ENCODE data around the gene KIF26B. TPM values are rescaled to one million over a fixed set of nuclear protein-coding genes. Genes with fewer than 3 reads are reported as not detected.

KIF26B gene
- total and polyA plus RNA-seq, 2 experiments from 2014 or later: 0.03 to 0.76 TPM

DNA sequence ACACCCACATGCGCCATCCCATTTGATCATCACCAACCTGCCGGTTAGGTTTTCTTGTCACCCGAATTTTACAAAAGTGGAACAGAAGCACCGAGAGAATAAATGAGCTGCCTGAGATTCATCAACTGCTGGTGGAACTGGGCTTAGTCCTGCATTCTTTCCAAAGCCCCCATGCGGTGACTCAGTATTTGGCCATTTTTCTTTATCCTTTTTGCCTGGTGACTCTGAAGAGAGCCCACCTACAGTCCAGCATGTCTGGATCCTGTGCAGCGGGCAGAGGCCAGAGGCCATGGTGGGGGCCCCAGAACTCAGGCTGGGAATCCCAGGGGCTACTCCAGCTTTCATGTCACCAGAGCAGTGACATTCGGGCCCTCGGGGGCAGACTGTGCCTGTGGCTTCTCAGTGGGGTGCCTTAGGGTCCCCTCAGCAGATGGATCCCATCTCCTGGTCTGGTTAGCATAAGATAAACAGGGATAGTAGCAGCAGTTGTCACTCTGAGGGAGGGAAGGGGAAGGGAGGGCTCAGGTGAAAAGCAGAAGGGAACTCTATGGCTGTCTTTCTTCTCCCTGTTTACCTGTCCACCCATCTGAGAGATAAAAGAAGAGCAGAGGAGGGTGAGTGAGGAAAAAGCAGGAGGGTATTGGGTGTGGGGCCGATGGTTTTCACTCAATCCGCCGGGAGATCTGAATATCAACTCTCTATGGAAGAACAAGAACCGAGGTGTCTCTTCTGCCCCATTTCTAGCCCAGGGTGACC lies 63.2 kb downstream of the KIF26B start:
- no peaks in the 10 kb centered on the region for H3K79me2 ChIP-seq (replicated peaks; ENCODE audit: insufficient read depth)
- TF ChIP-seq EZH2 (IDR thresholded peaks at IDR 0.05; ENCODE audit: low read depth, unreplicated experiment) (no peak), EZH2phosphoT487 (IDR thresholded peaks at IDR 0.05; ENCODE audit: unreplicated experiment) (no peak), STAT1 (IDR thresholded peaks at IDR 0.05; ENCODE audit: unreplicated experiment) (no peak)
- no peaks in the 10 kb centered on the region for H3K9me3 Mint-ChIP-seq
- H3F3A ChIP-seq (replicated peaks; ENCODE audit: low read depth): no peaks in the 10 kb centered on the region
- H3K27ac ChIP-seq (ENCODE audit: low read depth): no peak overlapping the region
- H3K27me3 ChIP-seq (ENCODE audit: insufficient read depth): no peaks in the 10 kb centered on the region
- H3K4me2 ChIP-seq: no peak overlapping the region
- no peak for ATAC-seq
- peaks cover 14% of the 10 kb centered on the region; the same call in 1 of the 2 replicates for H3K4me1 ChIP-seq (ENCODE audit: insufficient read depth)
- H3K4me3 Mint-ChIP-seq: no peak overlapping the region
- H3K4me1 Mint-ChIP-seq: peaks cover 15% of the 10 kb centered on the region
- H3K9me2 ChIP-seq (ENCODE audit: insufficient read depth): no peaks in the 10 kb centered on the region
- H3K36me3 ChIP-seq (ENCODE audit: insufficient read depth): no peaks in the 10 kb centered on the region
- no peak for DNase-seq (ENCODE audit: low spot score)
- no peak overlapping the region for H3K4me3 ChIP-seq
- H3K36me3 Mint-ChIP-seq (ENCODE audit: low read depth): no peaks in the 10 kb centered on the region
- H2AFZ ChIP-seq: peak overlapping the region; percentile 56; the same call in 1 of the 2 replicates
- peaks cover 4% of the 10 kb centered on the region for H3K27me3 Mint-ChIP-seq (ENCODE audit: insufficient read depth, low read depth, poor library complexity)
- H4K20me1 ChIP-seq (replicated peaks; ENCODE audit: insufficient read depth): no peaks in the 10 kb centered on the region
- peak overlapping the region; percentile 9; the same call in 1 of the 2 replicates for H3K27ac Mint-ChIP-seq

- H3K4me3 Mint-ChIP-seq: no peak overlapping the region
- Histone ChIP-seq H2AFZ (no peak overlapping the region), H3K9me2 (ENCODE audit: insufficient read depth) (no peaks in the 10 kb centered on the region), H3K27ac (ENCODE audit: low read depth) (no peak overlapping the region), H3K27me3 (ENCODE audit: insufficient read depth) (no peaks in the 10 kb centered on the region), H3F3A (replicated peaks; ENCODE audit: low read depth) (no peaks in the 10 kb centered on the region), H3K4me1 (ENCODE audit: insufficient read depth) (peaks cover 14% of the 10 kb centered on the region; the same call in 1 of the 2 replicates), H3K4me3 (no peak overlapping the region), H3K4me2 (no peak overlapping the region), H3K36me3 (ENCODE audit: insufficient read depth) (no peaks in the 10 kb centered on the region), H3K79me2 (replicated peaks; ENCODE audit: insufficient read depth) (no peaks in the 10 kb centered on the region), H4K20me1 (replicated peaks; ENCODE audit: insufficient read depth) (no peaks in the 10 kb centered on the region)
- H3K4me1 Mint-ChIP-seq: peaks cover 17% of the 10 kb centered on the region
- no peaks in the 10 kb centered on the region for H3K36me3 Mint-ChIP-seq (ENCODE audit: low read depth)
- DNase-seq (ENCODE audit: low spot score) (no peak), ATAC-seq (no peak)
- no peak overlapping the region for H3K27ac Mint-ChIP-seq
- peaks cover 1% of the 10 kb centered on the region for H3K27me3 Mint-ChIP-seq (ENCODE audit: insufficient read depth, low read depth, poor library complexity)
- no peaks in the 10 kb centered on the region for H3K9me3 Mint-ChIP-seq
- no peak for TF ChIP-seq JUNB (IDR thresholded peaks at IDR 0.05; ENCODE audit: unreplicated experiment)
- TF ChIP-seq EZH2phosphoT487 (IDR thresholded peaks at IDR 0.05; ENCODE audit: unreplicated experiment): no peak
- TF ChIP-seq, protein P1, sequence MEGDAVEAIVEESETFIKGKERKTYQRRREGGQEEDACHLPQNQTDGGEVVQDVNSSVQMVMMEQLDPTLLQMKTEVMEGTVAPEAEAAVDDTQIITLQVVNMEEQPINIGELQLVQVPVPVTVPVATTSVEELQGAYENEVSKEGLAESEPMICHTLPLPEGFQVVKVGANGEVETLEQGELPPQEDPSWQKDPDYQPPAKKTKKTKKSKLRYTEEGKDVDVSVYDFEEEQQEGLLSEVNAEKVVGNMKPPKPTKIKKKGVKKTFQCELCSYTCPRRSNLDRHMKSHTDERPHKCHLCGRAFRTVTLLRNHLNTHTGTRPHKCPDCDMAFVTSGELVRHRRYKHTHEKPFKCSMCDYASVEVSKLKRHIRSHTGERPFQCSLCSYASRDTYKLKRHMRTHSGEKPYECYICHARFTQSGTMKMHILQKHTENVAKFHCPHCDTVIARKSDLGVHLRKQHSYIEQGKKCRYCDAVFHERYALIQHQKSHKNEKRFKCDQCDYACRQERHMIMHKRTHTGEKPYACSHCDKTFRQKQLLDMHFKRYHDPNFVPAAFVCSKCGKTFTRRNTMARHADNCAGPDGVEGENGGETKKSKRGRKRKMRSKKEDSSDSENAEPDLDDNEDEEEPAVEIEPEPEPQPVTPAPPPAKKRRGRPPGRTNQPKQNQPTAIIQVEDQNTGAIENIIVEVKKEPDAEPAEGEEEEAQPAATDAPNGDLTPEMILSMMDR (conservative IDR thresholded peaks at IDR 0.05; ENCODE audit: low read depth in 2 of 2): no peak
- TF ChIP-seq POLR2AphosphoS5 (IDR thresholded peaks at IDR 0.05; ENCODE audit: low read depth): no peak
- TF ChIP-seq NANOG (IDR thresholded peaks at IDR 0.05; ENCODE audit: borderline replicate concordance): no peak
- TF ChIP-seq, protein P2, sequence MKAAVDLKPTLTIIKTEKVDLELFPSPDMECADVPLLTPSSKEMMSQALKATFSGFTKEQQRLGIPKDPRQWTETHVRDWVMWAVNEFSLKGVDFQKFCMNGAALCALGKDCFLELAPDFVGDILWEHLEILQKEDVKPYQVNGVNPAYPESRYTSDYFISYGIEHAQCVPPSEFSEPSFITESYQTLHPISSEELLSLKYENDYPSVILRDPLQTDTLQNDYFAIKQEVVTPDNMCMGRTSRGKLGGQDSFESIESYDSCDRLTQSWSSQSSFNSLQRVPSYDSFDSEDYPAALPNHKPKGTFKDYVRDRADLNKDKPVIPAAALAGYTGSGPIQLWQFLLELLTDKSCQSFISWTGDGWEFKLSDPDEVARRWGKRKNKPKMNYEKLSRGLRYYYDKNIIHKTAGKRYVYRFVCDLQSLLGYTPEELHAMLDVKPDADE (IDR thresholded peaks at IDR 0.05): no peak
- TF ChIP-seq EZH2 (IDR thresholded peaks at IDR 0.05; ENCODE audit: low read depth, unreplicated experiment): no peak
- TF ChIP-seq REST (IDR thresholded peaks at IDR 0.05; ENCODE audit: unreplicated experiment): no peak
Measured at GRCh38 chr1:245220381-245220985, 65.7 kb downstream of the KIF26B start.
